ENCODE measurements around the gene SLC33A1.
"Not testable (repeated sequence)": the region's sequence is repeated elsewhere in the genome, so short reads cannot be mapped to it uniquely, and the experiment has no call there.

The SLC33A1 gene

DNA sequence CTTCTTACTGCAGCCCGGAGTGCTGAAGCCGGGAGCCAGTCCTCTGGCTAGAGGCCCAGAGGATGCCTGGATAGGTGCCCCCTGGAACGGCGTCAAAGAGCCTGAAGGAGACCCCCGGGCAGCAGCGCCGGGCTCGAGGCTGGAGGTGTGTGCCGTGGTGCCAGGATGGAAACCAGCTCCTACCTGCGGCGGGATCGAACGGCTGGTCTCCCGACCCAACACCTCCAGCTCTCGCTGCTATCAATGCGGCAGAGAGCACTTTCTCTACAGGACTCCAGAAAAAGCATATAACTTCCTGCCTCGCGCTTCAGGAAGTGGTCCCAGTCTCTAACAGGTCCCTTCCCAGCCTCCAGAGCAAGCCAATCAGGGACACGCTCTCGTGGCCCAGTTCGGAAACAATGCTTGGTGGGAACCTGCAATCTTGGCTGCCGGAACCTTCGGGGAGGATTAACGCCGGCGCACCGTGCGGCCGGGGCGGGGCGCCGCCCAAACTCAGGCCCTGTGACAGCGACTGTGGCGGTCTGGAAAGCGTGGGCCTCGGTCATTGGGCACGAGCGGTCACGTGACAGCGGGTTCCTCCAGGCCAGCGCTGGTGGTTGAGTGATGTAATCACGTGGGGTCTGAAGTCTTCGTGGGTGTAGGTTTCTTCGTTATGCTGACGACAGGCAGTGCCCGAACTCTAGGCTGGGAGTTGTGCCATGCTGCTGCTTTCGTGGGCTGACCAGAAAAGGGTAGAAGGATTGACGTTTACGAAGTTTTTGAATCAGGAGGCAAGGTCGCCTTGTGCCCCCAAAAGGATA, at the start of gene SLC33A1:
Gene SLC33A1 (minus strand): TSS at position 287 of the 800 bp plus-strand sequence. CDS start 430 bp downstream, outside the sequence.
- peak; percentile 100 for DNase-seq
- in situ Hi-C loops (cut with MboI; ENCODE audit: low pct_unique_long_range_greater_than_20kb, low sequenced_read_pairs): loop anchor here (25.0 kb wide), 1 partner anchor 467 kb away; no protein-coding TSS in a partner anchor

DNA sequence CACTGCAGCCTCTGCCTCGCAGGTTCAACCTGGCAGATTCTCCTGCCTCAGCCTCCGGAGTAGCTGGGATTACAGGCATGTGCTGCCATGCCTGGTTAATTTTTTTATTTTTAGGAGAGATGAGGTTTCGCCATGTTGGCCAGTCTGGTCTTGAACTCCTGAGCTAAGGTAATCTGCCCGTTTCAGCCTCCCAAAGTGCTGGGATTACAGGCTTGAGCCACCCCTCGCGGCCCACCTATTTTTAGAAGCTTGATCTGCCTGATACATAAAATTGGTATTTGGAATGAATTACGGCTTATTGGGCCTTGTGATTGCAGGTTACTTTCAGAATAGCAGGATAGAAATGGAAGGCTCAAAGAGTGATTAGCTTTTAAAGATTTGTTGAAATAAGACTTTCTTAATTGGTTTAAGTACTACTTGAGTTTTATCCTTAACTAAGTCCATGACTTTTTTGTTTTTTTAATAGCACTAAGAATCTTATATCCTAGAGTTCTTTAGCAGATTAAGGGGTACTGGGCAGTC, 41.2 kb upstream of the SLC33A1 start:
- in situ Hi-C loops (cut with MboI; ENCODE audit: low pct_unique_long_range_greater_than_20kb, low sequenced_read_pairs): no loop called here
- DNase-seq: no peak

DNA sequence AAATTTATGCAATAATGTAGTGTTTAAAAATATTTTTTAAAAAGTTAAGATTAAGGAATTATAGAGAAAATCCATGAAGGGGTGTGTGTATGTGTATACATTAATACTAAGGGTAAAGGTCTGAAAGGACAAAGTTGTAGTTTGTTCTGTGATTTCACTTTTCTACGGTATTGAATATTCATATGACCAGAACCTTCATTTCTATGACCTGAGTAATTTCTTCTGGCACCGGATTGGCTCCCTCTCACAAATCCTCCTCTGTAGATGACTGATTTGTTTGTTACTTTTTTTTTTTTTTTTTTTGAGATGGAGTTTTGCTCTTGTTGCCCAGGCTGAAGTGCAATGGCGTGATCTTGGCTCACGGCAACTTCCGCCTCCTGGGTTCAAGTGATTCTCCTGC, 37.1 kb upstream of the SLC33A1 start:
- in situ Hi-C loops (cut with MboI; ENCODE audit: low pct_unique_long_range_greater_than_20kb, low sequenced_read_pairs): no loop called here
- no peak for DNase-seq

DNA sequence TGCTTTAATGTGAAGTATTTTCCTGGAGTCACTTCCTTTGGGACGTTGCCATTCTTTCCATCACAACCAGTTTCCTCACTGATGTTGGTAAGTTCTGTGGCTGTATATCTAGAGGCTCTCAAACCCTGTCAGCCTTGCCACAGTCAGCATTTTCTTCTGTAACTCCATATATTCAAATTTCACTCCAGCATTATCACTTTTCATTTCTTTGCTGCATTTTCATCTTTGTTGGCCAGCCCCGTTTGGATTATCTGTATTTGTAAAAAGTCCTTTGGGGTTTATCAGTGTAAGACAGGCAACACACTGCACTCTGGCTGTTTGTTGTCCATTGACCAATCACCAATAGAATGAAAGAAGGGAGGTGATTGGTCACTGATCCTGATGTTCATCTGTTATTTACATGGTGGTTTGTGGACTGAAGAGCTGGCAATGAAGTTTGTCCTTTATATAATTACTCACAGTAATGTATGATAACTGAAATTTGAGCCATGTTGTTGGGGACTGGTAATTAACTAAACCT, 36.5 kb upstream of the SLC33A1 start:
- DNase-seq: no peak

DNA sequence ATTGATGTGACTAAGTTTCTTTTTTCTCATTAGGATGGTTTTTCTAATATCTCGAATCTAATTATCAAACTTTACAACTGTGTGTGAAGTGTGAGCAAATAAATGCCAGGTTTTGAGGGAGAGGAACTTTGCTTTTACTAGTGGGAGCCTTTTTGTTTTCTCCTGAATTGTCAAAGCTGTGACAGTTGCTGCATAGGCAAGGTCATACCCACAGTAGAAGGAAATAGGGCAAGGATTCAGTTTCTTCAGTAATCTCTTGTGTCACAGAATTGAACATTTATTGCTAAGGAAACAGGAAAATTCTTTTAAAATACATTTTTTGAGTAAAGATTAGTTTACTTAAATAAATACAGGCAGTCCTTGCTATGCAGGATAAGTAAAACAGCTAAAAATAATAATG, 35.7 kb upstream of the SLC33A1 start:
- in situ Hi-C loops (cut with MboI; ENCODE audit: low pct_unique_long_range_greater_than_20kb, low sequenced_read_pairs): no loop called here
- no peak for DNase-seq

More for the DNA sequence above, 36.5 kb upstream of the SLC33A1 start:
- in situ Hi-C loops (cut with MboI; ENCODE audit: low pct_unique_long_range_greater_than_20kb, low sequenced_read_pairs): no loop called here

DNA sequence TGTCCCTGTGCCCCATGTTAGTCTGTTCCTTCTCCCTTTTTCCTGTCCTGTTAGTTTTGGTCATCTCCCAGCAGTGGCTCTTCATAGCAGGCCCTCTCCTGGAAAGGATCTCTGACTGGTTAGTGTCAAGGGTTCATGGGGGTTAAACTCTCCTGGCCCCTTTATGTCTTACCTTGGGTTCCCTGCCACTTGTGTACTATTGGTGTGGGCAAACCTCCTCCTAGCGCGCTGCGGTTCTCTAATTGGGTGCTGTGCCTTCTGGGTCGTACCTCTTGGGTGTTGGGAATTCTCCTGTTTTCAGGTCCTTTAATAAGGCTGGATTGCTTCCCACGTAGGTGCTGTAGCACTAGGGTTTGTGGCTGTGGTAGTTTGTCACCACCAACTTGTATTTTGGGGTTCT, 35.0 kb upstream of the SLC33A1 start:
- DNase-seq: no peak
- in situ Hi-C loops (cut with MboI; ENCODE audit: low pct_unique_long_range_greater_than_20kb, low sequenced_read_pairs): no loop called here

DNA sequence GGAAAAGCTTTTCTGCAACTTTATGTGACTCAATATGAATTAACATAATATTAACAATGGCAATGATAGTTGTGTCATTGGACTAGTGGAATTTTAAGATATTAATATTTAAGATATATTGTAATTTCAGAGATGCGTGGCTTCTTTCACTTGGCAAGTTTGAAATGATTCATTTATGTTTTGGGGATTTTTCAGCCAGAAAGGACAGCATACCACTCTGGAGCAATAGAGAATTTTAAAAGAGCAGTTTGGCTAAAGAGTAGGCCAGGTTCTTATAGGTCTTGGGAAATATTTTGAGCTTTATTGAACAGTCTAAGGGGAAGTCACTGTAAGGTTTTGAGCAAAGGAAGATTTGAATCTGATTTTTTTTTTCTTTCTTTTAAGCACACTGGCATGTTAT, 32.7 kb upstream of the SLC33A1 start:
- DNase-seq: no peak
- in situ Hi-C loops (cut with MboI; ENCODE audit: low pct_unique_long_range_greater_than_20kb, low sequenced_read_pairs): no loop called here

DNA sequence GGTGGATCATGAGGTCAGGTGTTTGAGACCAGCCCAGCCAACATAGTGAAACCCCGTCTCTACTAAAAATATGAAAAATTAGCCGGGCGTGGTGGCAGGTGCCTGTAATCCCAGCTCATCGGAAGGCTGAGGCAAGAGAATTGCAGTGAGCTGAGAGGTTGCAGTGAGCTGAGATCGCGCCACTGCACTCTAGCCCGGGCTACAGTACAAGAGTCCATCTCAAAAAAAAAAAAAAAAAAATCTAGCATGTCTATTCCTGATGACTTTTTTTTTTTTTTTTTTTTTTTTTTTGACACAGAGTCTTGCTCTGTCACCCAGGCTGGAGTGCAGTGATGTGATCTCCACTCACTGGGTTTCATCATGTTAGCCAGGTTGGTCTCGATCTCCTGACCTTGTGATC, 32.1 kb upstream of the SLC33A1 start:
- in situ Hi-C loops (cut with MboI; ENCODE audit: low pct_unique_long_range_greater_than_20kb, low sequenced_read_pairs); DNase-seq: not testable (repeated sequence)

DNA sequence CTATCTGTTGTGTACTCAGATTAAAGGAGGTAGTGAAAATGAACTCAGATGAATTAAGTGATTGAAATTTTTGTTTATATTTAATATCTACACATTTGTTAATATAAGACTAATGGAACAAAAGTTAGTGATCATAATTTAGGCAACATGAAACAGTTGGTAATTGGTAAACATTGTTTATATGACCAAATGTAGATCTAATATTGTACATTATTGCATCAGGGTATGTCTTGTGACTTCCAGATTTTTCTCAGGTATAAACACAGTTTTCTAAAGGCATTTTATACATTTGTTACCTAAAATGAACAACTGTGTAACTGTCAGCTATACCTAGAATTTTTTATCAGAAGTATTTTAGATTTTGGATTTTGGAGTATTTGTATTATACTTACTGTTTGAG, 31.1 kb upstream of the SLC33A1 start:
- no peak for DNase-seq
- in situ Hi-C loops (cut with MboI; ENCODE audit: low pct_unique_long_range_greater_than_20kb, low sequenced_read_pairs): no loop called here

DNA sequence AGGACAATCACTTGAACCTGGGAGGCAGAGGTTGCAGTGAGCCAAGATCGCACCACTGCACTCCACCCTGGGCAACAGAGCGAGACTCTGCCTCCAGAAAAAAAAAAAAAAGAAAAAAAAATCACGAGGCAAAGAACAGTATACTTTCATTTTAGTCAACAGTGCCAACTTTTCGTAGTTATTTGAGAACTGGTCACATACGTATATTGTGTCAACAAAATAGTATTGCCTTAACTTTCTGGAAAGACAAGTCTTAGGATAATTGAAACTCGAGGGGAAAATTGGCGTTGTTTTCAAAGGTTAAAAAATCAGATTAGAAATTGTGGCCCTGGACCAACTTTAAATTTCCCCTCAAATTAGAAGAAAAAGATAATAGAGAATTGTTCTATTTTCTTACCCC, 30.1 kb upstream of the SLC33A1 start:
- DNase-seq: no peak
- in situ Hi-C loops (cut with MboI; ENCODE audit: low pct_unique_long_range_greater_than_20kb, low sequenced_read_pairs): no loop called here

DNA sequence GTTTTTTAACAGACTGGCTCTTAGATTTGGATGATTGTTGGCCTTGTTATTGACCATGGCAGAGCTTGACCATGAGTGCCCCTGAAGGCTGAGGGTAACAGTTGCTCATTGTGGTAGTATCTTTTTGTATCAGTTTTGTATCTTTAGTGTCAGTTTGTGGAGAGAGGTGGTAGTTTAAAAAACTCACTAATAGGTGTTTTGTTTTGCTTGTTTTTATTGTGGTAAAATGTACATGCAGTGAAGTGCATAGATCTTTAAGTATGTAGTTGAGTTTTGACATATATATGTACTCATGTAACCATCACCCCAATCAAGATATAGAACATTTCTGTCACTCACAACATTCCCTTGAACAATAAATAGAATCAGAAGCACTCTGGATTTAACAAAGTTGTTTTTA, 26.1 kb upstream of the SLC33A1 start:
- DNase-seq: no peak
- in situ Hi-C loops (cut with MboI; ENCODE audit: low pct_unique_long_range_greater_than_20kb, low sequenced_read_pairs): no loop called here

DNA sequence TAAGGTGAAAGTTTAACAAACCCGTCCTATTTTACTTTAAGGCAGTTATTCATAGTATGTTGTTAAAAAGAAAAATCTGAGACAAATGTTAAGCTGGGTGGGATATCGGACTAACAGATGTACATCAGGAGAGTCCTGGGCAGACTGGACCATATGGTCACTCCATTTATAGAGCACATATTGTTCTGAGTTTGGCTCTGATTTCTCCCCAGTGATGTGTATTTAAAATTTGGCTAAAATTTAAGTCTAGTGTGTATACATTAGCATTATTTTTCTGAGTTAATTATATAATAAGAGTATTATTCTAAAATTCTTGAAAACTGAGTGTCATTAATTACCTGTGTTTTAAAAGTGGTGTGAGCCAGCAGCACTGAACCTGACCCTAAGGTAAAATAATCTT, 22.3 kb upstream of the SLC33A1 start:
- DNase-seq: no peak
- in situ Hi-C loops (cut with MboI; ENCODE audit: low pct_unique_long_range_greater_than_20kb, low sequenced_read_pairs): no loop called here

DNA sequence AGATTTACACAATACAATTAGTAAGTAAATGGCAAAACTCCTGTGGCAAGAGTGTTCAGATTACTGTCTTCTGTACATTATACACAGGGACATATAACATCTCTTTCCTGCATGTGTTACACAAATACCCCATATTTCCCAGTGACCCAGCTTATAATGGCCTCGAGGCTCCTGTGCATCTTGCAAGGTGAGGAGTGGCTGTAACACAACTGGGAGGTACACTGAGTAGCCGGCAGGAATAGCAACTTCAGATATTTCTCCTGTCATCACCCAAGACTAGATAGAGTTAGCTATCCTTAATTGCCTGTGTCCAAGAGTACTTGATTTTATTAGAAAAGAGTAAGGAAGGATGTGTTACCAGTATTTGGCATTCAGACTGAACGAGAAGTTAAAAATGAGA, 21.8 kb upstream of the SLC33A1 start:
- in situ Hi-C loops (cut with MboI; ENCODE audit: low pct_unique_long_range_greater_than_20kb, low sequenced_read_pairs): no loop called here

DNA sequence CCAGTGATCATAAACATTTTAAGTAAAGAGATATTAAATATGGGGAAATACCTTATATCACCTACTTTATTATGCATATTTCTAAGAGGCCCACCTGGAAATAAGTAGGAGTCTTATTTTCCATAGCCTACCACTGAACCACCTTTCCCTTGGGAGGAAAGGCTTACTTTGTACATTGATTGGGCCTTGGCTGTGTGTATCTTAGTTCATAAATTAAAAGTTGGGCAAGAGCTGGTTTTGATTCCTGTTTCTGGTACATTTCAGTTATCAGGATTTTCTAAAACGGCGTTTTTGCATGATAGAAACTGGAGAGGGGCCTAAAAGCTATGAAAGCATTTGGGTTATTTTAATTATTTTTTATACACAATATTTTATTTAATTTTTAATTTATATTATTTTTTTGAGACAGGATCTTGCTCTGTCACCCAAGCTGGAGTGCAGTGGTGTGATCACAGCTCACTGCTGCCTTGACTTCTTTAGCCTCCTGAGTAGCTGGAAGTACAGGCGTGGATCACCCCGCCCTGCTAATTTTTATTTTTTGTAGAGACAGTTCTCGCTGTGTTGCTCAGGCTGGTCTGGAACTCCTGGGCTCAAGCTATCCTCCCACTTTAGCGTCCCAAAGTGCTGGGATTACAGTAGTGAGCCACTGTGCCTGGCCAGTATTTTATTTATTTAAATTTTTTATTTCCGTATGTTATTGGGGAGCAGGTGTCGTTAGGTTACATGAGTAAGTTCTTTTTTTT, 18.8 kb upstream of the SLC33A1 start:
- in situ Hi-C loops (cut with MboI; ENCODE audit: low pct_unique_long_range_greater_than_20kb, low sequenced_read_pairs): loop anchor here (25.0 kb wide), 1 partner anchor 486 kb away; no protein-coding TSS in a partner anchor
- DNase-seq: no peak

More for the DNA sequence above, 21.8 kb upstream of the SLC33A1 start:
- no peak for DNase-seq

DNA sequence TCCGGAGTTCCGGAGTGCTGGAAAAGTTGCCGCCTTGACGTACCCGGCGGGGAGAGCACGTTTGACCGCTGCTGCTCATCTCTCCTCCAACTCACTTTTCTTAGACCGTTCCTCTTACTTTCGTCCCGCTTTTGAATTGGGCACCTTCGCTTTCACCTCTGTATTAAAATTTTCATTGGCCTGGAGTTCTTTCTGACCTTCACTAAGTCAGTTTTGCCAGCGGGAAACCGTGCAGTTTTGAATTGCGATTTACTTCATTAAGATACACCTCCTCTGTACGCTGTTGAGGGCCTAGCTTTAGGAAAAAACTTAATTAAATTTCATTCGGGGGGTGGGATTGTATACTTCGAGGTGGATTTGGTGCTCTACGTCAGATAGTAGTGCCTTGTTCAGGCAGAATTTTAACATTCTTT, 17.5 kb upstream of the SLC33A1 start:
- in situ Hi-C loops (cut with MboI; ENCODE audit: low pct_unique_long_range_greater_than_20kb, low sequenced_read_pairs): loop anchor here (25.0 kb wide), 1 partner anchor 484 kb away; no protein-coding TSS in a partner anchor
- no peak for DNase-seq

DNA sequence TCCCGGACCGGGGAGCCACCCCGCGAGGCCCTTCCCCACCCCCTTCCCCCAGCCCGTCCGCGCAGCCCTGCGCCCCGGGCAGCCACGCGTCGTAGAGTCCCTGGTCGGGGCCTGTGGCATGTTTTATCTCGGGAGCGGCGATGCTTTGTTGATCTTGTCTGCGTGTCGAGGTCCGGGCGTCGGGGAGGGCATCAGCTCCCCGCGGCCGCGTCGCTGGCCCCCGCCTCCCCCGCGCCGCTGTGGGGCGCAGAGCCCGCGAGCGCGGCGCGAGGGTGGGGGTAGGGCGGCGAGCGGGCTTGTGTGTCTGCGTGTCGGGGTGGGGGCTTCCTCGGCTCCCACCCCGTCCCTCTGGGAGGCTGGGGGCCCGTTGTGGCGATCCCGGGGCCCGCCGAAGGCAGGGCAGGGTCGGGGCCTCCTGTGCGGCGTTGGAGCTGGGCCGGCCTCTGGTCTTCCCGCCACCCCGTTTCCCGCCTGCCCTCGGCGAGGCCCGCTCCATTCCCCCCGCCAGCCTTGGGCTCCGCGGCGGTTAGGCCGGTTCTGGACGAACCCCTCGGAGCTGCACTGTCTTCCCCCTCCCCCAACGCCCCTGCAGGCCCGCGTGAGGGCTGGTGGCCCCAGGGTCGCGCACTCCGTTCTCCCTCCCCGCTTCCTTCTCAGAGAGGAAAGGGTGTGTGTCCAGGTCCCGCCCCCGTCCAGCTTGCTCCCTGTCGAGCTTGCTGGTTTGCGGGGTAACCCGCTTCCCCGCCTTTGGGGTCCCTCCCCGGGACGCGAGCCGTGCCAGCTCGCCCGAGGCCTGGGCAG, 16.9 kb upstream of the SLC33A1 start:
- in situ Hi-C loops (cut with MboI; ENCODE audit: low pct_unique_long_range_greater_than_20kb, low sequenced_read_pairs): loop anchor here (25.0 kb wide), 1 partner anchor 484 kb away; no protein-coding TSS in a partner anchor
- peak; percentile 55 for DNase-seq

DNA sequence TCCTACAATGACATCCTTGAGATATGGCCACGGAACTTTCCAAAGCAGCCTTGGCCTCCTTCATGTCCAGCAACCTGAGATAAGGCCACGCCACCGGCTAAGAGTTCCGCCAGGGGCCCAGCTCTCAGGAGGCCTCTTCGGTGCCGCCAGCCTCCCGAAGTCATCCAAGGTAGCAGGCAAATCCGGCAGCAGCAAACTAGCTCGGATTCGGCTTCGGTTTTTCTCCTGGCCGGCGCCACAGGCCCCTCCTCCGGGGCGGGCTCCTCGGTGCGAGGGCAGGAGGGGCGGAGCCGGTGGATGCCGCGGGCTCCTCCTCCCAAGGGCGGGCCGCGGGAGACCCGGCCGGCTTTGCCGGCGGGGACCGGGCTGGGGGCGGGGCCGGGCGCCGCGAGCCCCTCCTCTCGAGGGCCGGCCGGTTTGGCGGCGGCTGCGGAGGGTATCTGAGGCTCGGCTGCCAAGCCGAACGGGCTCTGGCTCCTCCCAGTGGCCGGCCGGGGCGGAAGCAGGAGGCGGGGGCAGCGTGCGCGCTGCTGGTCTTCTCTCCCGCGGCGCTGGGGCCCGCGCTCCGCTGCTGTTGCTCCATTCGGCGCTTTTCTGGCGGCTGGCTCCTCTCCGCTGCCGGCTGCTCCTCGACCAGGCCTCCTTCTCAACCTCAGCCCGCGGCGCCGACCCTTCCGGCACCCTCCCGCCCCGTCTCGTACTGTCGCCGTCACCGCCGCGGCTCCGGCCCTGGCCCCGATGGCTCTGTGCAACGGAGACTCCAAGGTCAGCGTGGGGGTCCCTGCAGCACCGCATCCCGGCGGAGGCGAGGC, 16.1 kb upstream of the SLC33A1 start, which contains the start of gene GMPS:
Gene GMPS (plus strand): TSS at position 518 of the 812 bp plus-strand sequence. CDS start 221 bp downstream, at position 739.
- peak; percentile 96 for DNase-seq
- in situ Hi-C loops (cut with MboI; ENCODE audit: low pct_unique_long_range_greater_than_20kb, low sequenced_read_pairs): loop anchor here (25.0 kb wide), 1 partner anchor 483 kb away; no protein-coding TSS in a partner anchor

DNA sequence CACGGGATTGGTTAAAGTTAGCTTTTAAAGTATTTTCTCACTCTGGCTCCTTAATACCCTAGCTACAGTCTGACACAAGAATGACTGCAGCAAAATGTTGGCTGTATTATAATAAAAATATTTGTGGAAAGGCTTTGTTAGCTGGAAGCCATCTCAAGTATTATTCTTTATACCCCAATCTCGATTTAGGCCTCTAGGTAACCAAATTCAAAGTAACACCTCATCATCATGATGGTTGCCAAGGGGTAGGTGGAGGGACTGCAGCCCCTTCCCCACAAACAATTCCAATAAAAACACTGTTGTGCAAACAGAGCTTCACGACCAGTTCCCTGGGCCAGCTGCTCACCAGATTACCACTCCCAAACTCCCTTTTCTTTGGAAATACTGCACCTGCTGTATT, 15.5 kb upstream of the SLC33A1 start:
- in situ Hi-C loops (cut with MboI; ENCODE audit: low pct_unique_long_range_greater_than_20kb, low sequenced_read_pairs): loop anchor here (25.0 kb wide), 1 partner anchor 482 kb away; no protein-coding TSS in a partner anchor
- DNase-seq: no peak
